Activated T-cell treated with anti-CD3 and anti-CD28 coated beads for 48 hours (primary cell): ENCODE results near the gene PTEN.
"Not testable (repeated sequence)": the region's sequence is repeated elsewhere in the genome, so short reads cannot be mapped to it uniquely, and the experiment has no call there.

Experiments
- DNase-seq: peaks from one replicate; pipeline ENCODE4 v3.0.0-alpha.2; 2020; ENCODE audit warnings: low read depth

Gene PTEN

GRCh38 chr10:87863053-87863943, at the start of gene PTEN, which contains the start of gene KLLN:
Gene PTEN (plus strand): TSS chr10:87863625. CDS start chr10:87864470, 845 bp downstream.
Gene KLLN (minus strand): TSS chr10:87863533. CDS start chr10:87862487, 1,046 bp downstream.
- peak; percentile 80 for DNase-seq

GRCh38 chr10:87816163-87816897, 47.1 kb upstream of the PTEN start:
- no peak for DNase-seq

GRCh38 chr10:87816898-87817608, 46.4 kb upstream of the PTEN start:
- no peak for DNase-seq

- DNase-seq, result peak; percentile 87
Observed at GRCh38 chr10:87817609-87818504, 45.6 kb upstream of the PTEN start, which contains the start of gene ATAD1. Gene ATAD1 (minus strand): TSS chr10:87818226. CDS start chr10:87814599, 3,627 bp downstream.

- DNase-seq, result peak; percentile 49
Observed at GRCh38 chr10:87818505-87819288, 44.7 kb upstream of the PTEN start.

GRCh38 chr10:87819289-87819585, 44.2 kb upstream of the PTEN start:
- DNase-seq, result no peak

- DNase-seq, result no peak
Observed at GRCh38 chr10:87826653-87827052, 36.8 kb upstream of the PTEN start.

- DNase-seq, result no peak
Observed at GRCh38 chr10:87827681-87828080, 35.7 kb upstream of the PTEN start.

GRCh38 chr10:87829051-87829450, 34.4 kb upstream of the PTEN start:
- not testable (repeated sequence) for DNase-seq

GRCh38 chr10:87829986-87830729, 33.3 kb upstream of the PTEN start:
- no peak for DNase-seq

GRCh38 chr10:87836098-87836497, 27.3 kb upstream of the PTEN start:
- DNase-seq, result no peak

GRCh38 chr10:87837445-87837844, 26.0 kb upstream of the PTEN start:
- DNase-seq, result no peak

- DNase-seq, result no peak
Observed at GRCh38 chr10:87838650-87839049, 24.8 kb upstream of the PTEN start.

GRCh38 chr10:87841186-87841585, 22.2 kb upstream of the PTEN start:
- no peak for DNase-seq

- no peak for DNase-seq
Observed at GRCh38 chr10:87842220-87842641, 21.2 kb upstream of the PTEN start.

- DNase-seq, result no peak
Observed at GRCh38 chr10:87842776-87843497, 20.5 kb upstream of the PTEN start.

GRCh38 chr10:87843714-87844113, 19.7 kb upstream of the PTEN start:
- DNase-seq, result no peak

GRCh38 chr10:87844837-87845623, 18.4 kb upstream of the PTEN start:
- DNase-seq, result no peak
